Measurements from ENCODE around the gene RABIF.
"Not testable (repeated sequence)": the region's sequence is repeated elsewhere in the genome, so short reads cannot be mapped to it uniquely, and the experiment has no call there.

RABIF gene

DNA sequence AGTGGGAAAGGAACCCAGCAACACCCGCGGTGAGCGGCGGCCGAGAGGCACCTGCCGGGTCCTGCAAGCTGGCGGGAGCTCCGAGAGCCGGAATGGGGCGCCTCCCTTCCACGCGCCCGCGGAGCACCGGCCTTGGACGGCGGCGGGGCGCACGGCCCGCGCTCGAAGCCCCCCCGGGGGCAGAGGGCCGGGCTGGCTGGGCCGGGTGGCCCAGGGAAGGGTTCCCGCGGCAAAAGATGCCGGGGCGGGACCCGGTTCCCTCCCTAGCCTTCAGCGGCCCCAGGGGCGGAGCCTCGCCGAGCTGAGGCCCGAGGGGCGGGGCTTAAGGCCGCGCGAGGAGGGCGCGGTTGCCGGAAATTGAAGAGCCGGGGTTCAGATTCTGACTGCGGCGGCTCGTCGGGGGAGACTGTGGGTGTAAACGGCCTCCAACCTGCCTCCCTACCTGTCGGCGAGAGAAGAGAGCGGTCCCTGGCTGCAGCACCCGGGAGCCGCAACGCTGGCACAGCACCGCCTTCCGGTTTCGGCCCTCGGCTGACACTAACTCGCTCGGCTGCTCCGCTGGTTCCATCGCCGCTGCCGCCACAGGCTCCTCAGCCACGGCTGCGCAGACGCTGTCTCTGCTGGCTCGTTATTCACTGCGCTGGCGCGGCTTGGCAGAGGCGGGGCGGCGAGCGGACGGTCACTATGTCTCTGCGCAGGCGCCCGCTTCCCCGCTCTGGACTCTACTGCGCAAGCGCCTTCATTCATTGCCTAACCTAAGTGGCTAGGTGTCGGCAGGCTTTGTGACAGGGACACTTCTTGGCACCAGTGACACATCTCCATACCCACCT lies at the start of gene RABIF:
Gene RABIF, minus strand, starts transcription at position 619 of the 830 bp plus-strand sequence. Its CDS starts 51 bp downstream, at position 568.
- Histone ChIP-seq H3K4me3 (ENCODE audit: insufficient read length, low read depth) (peak within 1 kb of the TSS; percentile 78), H3K9me3 (ENCODE audit: insufficient read depth, low read length) (no peaks in the 10 kb centered on the region), H3K9ac (ENCODE audit: insufficient read length, low read depth) (peak within 1 kb of the TSS; percentile 96), H3K4me1 (ENCODE audit: insufficient read depth, insufficient read length) (no peaks in the 10 kb centered on the region), H3K27me3 (ENCODE audit: insufficient read depth, insufficient read length) (no peaks in the 10 kb centered on the region), H3K36me3 (ENCODE audit: insufficient read depth, insufficient read length, low read length) (peaks cover 40% of the 10 kb centered on the region)
- TF ChIP-seq SUZ12 (IDR thresholded peaks at IDR 0.05; ENCODE audit: extremely low read depth, insufficient read depth, insufficient read length) = no peak
- TF ChIP-seq YY1 (IDR thresholded peaks at IDR 0.05; ENCODE audit: insufficient read depth, insufficient read length) = peak; percentile 11
- peak; percentile 97 for DNase-seq (ENCODE audit: low read depth, low spot score)

DNA sequence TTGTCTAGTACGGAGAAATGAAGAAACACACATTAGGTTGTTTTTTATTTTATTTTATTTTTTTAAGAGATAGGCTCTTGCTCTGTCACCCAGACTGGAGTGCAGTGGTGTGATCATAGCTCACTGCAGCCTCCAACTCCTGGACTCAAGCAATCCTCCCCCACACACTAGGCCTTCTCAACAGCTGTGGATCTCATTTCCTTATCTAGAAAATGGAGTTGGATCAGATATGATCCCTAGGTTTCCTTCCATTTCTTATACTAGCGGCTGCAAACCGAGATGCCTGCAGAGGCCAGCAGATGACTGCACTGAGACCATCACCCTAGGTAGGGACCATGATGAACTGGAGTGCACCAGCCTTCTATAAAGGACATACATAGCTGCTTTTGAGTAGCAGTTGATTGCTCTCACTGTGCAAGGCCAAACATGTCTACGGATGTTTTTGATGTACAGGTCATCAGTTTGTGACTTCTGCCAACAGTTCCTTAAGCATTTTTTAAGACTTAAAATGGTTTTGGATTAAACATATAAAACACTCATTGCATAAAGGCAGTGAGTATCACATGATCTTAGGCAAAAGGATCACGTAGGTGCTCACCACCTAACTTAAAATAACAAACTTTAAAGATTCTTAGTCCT lies 49.5 kb upstream of the RABIF start:
- Histone ChIP-seq H3K9ac (ENCODE audit: insufficient read length, low read depth) (no peak overlapping the region), H3K4me1 (ENCODE audit: insufficient read depth, insufficient read length) (no peaks in the 10 kb centered on the region), H3K9me3 (ENCODE audit: insufficient read depth, low read length) (no peaks in the 10 kb centered on the region), H3K27me3 (ENCODE audit: insufficient read depth, insufficient read length) (no peaks in the 10 kb centered on the region), H3K4me3 (ENCODE audit: insufficient read length, low read depth) (no peak overlapping the region), H3K36me3 (ENCODE audit: insufficient read depth, insufficient read length, low read length) (peaks cover 39% of the 10 kb centered on the region)
- TF ChIP-seq ZNF274 (IDR thresholded peaks at IDR 0.05; ENCODE audit: low read depth, low read length) (no peak), YY1 (IDR thresholded peaks at IDR 0.05; ENCODE audit: insufficient read depth, insufficient read length) (no peak), SUZ12 (IDR thresholded peaks at IDR 0.05; ENCODE audit: extremely low read depth, insufficient read depth, insufficient read length) (no peak)
- DNase-seq (ENCODE audit: low read depth, low spot score) = no peak

DNA sequence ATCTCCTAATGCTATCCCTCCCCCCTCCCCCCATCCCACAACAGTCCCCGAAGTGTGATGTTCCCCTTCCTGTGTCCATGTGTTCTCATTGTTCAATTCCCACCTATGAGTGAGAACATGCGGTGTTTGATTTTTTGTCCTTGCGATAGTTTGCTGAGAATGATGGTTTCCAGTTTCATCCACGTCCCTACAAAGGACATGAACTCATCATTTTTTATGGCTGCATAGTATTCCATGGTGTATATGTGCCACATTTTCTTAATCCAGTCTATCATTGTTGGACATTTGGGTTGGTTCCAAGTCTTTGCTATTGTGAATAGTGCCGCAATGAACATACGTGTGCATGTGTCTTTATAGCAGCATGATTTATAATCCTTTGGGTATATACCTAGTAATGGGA lies 47.5 kb upstream of the RABIF start:
- not testable (repeated sequence) for H3K4me3 ChIP-seq (ENCODE audit: insufficient read length, low read depth); DNase-seq (ENCODE audit: low read depth, low spot score); H3K4me1 ChIP-seq (ENCODE audit: insufficient read depth, insufficient read length); H3K9ac ChIP-seq (ENCODE audit: insufficient read length, low read depth); H3K9me3 ChIP-seq (ENCODE audit: insufficient read depth, low read length); H3K27me3 ChIP-seq (ENCODE audit: insufficient read depth, insufficient read length)
- H3K36me3 ChIP-seq (ENCODE audit: insufficient read depth, insufficient read length, low read length) = peaks cover 22% of the 10 kb centered on the region

DNA sequence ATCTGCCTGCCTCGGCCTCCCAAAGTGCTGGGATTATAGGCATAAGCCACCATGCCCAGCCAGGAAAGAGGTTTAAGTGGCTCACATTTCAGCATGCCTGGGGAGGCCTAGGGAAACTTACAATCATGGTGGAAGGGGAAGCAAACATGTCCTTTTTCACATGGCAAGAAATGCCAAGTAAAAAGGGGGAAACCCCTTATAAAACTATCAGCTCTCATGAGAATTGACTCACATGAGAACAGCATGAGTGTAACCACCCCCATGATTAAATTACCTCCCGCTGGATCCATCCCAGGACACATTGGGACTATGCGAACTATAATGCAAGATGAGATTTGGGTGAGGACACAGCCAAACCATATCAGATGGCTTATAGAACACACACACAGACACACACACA lies 46.9 kb upstream of the RABIF start:
- TF ChIP-seq ZNF274 (IDR thresholded peaks at IDR 0.05; ENCODE audit: low read depth, low read length) (no peak), SUZ12 (IDR thresholded peaks at IDR 0.05; ENCODE audit: extremely low read depth, insufficient read depth, insufficient read length) (no peak), YY1 (IDR thresholded peaks at IDR 0.05; ENCODE audit: insufficient read depth, insufficient read length) (no peak)
- no peaks in the 10 kb centered on the region for H3K4me1 ChIP-seq (ENCODE audit: insufficient read depth, insufficient read length)

DNA sequence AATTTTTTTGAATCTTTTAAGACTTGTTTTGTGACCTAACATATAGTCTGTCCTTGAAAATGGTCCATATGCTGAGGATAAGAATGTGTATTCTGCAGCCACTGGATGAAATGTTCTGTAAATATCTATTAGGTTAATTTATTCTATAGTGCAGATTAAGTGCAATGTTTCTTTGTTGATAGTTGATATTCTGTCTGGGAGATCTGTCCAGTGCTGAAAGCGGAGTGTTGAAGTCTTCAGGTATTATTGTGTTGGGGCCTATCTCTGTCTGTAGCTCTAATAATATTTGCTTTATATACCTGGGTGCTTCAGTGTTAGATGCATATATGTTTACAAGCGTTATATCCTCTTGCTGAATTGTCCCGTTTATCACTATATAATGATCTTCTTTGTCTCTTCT lies 45.8 kb upstream of the RABIF start:
- Histone ChIP-seq H3K4me1 (ENCODE audit: insufficient read depth, insufficient read length) (no peaks in the 10 kb centered on the region), H3K9ac (ENCODE audit: insufficient read length, low read depth) (no peak overlapping the region), H3K27me3 (ENCODE audit: insufficient read depth, insufficient read length) (no peaks in the 10 kb centered on the region), H3K4me3 (ENCODE audit: insufficient read length, low read depth) (no peak overlapping the region), H3K9me3 (ENCODE audit: insufficient read depth, low read length) (no peaks in the 10 kb centered on the region), H3K36me3 (ENCODE audit: insufficient read depth, insufficient read length, low read length) (peaks cover 8% of the 10 kb centered on the region)
- DNase-seq (ENCODE audit: low read depth, low spot score) = no peak
- no peak for TF ChIP-seq ZNF274 (IDR thresholded peaks at IDR 0.05; ENCODE audit: low read depth, low read length)
- TF ChIP-seq SUZ12 (IDR thresholded peaks at IDR 0.05; ENCODE audit: extremely low read depth, insufficient read depth, insufficient read length) = no peak
- no peak for TF ChIP-seq YY1 (IDR thresholded peaks at IDR 0.05; ENCODE audit: insufficient read depth, insufficient read length)

More for the DNA sequence above, 46.9 kb upstream of the RABIF start:
- no peaks in the 10 kb centered on the region for H3K27me3 ChIP-seq (ENCODE audit: insufficient read depth, insufficient read length)
- no peak for DNase-seq (ENCODE audit: low read depth, low spot score)
- no peak overlapping the region for H3K4me3 ChIP-seq (ENCODE audit: insufficient read length, low read depth)
- no peaks in the 10 kb centered on the region for H3K9me3 ChIP-seq (ENCODE audit: insufficient read depth, low read length)
- peaks cover 16% of the 10 kb centered on the region for H3K36me3 ChIP-seq (ENCODE audit: insufficient read depth, insufficient read length, low read length)
- H3K9ac ChIP-seq (ENCODE audit: insufficient read length, low read depth) = no peak overlapping the region

DNA sequence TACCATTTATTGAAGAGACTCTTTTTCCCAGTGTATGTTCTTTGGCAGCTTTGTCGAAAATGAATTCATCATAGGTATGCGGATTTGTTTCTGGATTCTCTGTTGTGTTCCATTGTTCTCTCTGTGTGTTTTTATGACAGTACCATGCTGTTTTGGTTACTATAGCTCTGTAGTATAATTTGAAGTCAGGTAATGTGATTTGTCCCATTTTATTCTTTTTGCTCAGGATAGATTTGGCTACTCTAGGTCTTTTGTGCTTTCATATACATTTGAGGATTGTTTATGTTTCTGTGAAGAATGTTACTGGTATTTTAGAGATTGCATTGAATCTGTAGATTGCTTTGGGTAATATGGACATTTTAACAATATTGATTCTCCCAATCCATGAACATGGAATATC lies 43.5 kb upstream of the RABIF start:
- no peak for DNase-seq (ENCODE audit: low read depth, low spot score)
- Histone ChIP-seq H3K36me3 (ENCODE audit: insufficient read depth, insufficient read length, low read length) (no peaks in the 10 kb centered on the region), H3K4me1 (ENCODE audit: insufficient read depth, insufficient read length) (no peaks in the 10 kb centered on the region), H3K4me3 (ENCODE audit: insufficient read length, low read depth) (no peak overlapping the region), H3K9me3 (ENCODE audit: insufficient read depth, low read length) (no peaks in the 10 kb centered on the region), H3K9ac (ENCODE audit: insufficient read length, low read depth) (no peak overlapping the region), H3K27me3 (ENCODE audit: insufficient read depth, insufficient read length) (no peaks in the 10 kb centered on the region)
- no peak for TF ChIP-seq YY1 (IDR thresholded peaks at IDR 0.05; ENCODE audit: insufficient read depth, insufficient read length)
- no peak for TF ChIP-seq SUZ12 (IDR thresholded peaks at IDR 0.05; ENCODE audit: extremely low read depth, insufficient read depth, insufficient read length)
- TF ChIP-seq ZNF274 (IDR thresholded peaks at IDR 0.05; ENCODE audit: low read depth, low read length) = no peak

DNA sequence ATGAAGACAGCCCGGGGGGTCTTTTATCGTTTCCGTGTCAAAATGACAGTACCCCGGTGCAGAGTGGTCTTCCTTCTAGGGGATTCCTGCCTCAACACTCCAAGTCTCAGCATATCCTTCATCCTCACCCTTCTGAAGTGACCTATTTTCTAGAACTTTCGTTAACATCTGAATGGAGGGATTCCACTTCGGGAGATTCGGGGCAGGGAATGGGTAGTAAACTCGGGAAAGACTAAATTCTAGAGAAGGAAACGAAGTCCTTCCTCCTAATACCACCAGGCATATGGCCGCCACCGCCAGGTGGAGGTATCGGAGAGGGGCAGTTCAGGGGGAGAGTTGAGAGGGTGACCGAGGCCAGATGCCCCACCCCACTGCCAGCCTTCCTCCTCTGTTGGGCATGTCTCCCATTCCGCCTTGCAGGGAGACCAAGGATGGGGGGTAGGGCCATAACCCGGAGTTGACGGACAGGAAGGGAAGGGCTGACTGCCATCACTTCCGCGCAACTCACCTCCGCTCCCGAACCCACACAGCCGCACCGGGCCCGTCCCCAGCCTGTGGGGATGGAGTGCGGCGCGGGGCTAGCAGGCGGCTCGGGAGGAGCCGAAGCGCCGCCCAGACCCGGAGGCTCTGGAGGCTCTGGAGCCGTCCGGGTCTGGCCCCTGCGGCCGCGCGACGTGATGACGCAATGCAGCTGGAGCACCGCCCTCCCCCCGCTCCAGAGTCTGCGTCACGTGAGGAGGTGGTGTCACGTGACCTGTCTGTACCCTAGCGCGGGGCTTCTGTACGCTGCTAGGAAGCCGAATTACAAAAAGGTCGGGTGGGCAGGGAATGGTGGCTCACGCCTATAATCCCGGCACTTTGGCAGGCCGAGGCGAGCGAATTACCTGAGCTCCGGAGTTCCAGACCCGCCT lies 37.9 kb upstream of the RABIF start, which contains the start of gene KLHL12:
Gene KLHL12, minus strand, starts transcription at position 654 of the 911 bp plus-strand sequence. CDS start 2,072 bp downstream, outside the sequence.
- H3K36me3 ChIP-seq (ENCODE audit: insufficient read depth, insufficient read length, low read length) = peaks cover 23% of the 10 kb centered on the region
- H3K27me3 ChIP-seq (ENCODE audit: insufficient read depth, insufficient read length) = no peaks in the 10 kb centered on the region
- no peaks in the 10 kb centered on the region for H3K9me3 ChIP-seq (ENCODE audit: insufficient read depth, low read length)
- H3K4me3 ChIP-seq (ENCODE audit: insufficient read length, low read depth) = peak within 1 kb of the TSS; percentile 98
- TF ChIP-seq SUZ12 (IDR thresholded peaks at IDR 0.05; ENCODE audit: extremely low read depth, insufficient read depth, insufficient read length) (no peak), YY1 (IDR thresholded peaks at IDR 0.05; ENCODE audit: insufficient read depth, insufficient read length) (no peak), ZNF274 (IDR thresholded peaks at IDR 0.05; ENCODE audit: low read depth, low read length) (no peak)
- DNase-seq (ENCODE audit: low read depth, low spot score) = peak; percentile 99
- no peaks in the 10 kb centered on the region for H3K4me1 ChIP-seq (ENCODE audit: insufficient read depth, insufficient read length)
- peak within 1 kb of the TSS; percentile 98 for H3K9ac ChIP-seq (ENCODE audit: insufficient read length, low read depth)
